GM23338 (cell line): ENCODE results near the gene KIF6. TPM values are rescaled to one million over a fixed set of nuclear protein-coding genes. Genes with fewer than 3 reads are reported as not detected.

Experiments
- ATAC-seq: fragments of 200-7000 bp; cut with Tn5 transposase; 3 replicates; pipeline ENCODE4 v1.9.1; 2020
- DNase-seq: peaks from one replicate; pipeline ENCODE4 v3.0.0-alpha.2; 2015; ENCODE audit warnings: low spot score
- H2AFZ ChIP-seq: fragments of 200-600 bp; sonication (generic); 2 replicates; pipeline ENCODE4 v1.8.0; 2016; ENCODE audit warnings: antibody characterized with exemption, mild to moderate bottlenecking, moderate library complexity
- H3F3A ChIP-seq: fragments of 200-600 bp; sonication (generic); replicated peaks from 2 replicates; pipeline ENCODE4 v1.8.0; 2017; ENCODE audit warnings: antibody characterized with exemption, mixed run types, low read depth
- H3K27ac ChIP-seq: fragments of 200-600 bp; sonication (generic); 2 replicates; pipeline ENCODE4 v1.6.1; 2016; ENCODE audit warnings: low read depth
- H3K27me3 ChIP-seq: fragments of 200-600 bp; sonication (generic); 2 replicates; pipeline ENCODE4 v1.8.0; 2016; ENCODE audit warnings: mild to moderate bottlenecking, mixed run types, moderate library complexity; ENCODE audit not compliant: insufficient read depth
- H3K36me3 ChIP-seq: fragments of 200-600 bp; sonication (generic); 2 replicates; pipeline ENCODE4 v1.8.0; 2016; ENCODE audit warnings: mild to moderate bottlenecking; ENCODE audit not compliant: insufficient read depth
- H3K4me1 ChIP-seq: fragments of 200-600 bp; sonication (generic); 2 replicates; pipeline ENCODE4 v1.8.0; 2016; ENCODE audit warnings: mild to moderate bottlenecking, moderate library complexity; ENCODE audit not compliant: insufficient read depth
- H3K4me2 ChIP-seq: fragments of 200-600 bp; sonication (generic); 2 replicates; pipeline ENCODE4 v1.7.1; 2017; ENCODE audit warnings: mixed run types
- H3K4me3 ChIP-seq: fragments of 200-600 bp; sonication (generic); 2 replicates; pipeline ENCODE4 v1.6.1; 2016; ENCODE audit warnings: mixed run types
- H3K79me2 ChIP-seq: fragments of 200-600 bp; sonication (generic); replicated peaks from 2 replicates; pipeline ENCODE4 v1.8.0; 2017; ENCODE audit warnings: mild to moderate bottlenecking; ENCODE audit not compliant: insufficient read depth
- H3K9me2 ChIP-seq: fragments of 200-600 bp; sonication (generic); 2 replicates; pipeline ENCODE4 v1.8.0; 2017; ENCODE audit not compliant: insufficient read depth
- H4K20me1 ChIP-seq: fragments of 200-600 bp; sonication (generic); replicated peaks from 2 replicates; pipeline ENCODE4 v1.8.0; 2017; ENCODE audit warnings: mild to moderate bottlenecking; ENCODE audit not compliant: insufficient read depth
- H3K27ac Mint-ChIP-seq: 2 replicates; pipeline ENCODE4 v1.8.0; 2020; ENCODE audit warnings: inconsistent platforms, mild to moderate bottlenecking, moderate library complexity, mixed read lengths
- H3K27me3 Mint-ChIP-seq: 3 replicates; pipeline ENCODE4 v1.8.0; 2022; ENCODE audit warnings: low read depth, mild to moderate bottlenecking, moderate library complexity, mixed read lengths, inconsistent platforms; ENCODE audit not compliant: insufficient read depth, poor library complexity
- H3K36me3 Mint-ChIP-seq: 3 replicates; pipeline ENCODE4 v1.8.0; 2021; ENCODE audit warnings: low read depth, mild to moderate bottlenecking, inconsistent platforms, moderate library complexity, mixed read lengths
- H3K4me1 Mint-ChIP-seq: 3 replicates; pipeline ENCODE4 v1.8.0; 2020; ENCODE audit warnings: mild to moderate bottlenecking, inconsistent platforms, mixed read lengths
- H3K4me3 Mint-ChIP-seq: 3 replicates; pipeline ENCODE4 v1.8.0; 2021; ENCODE audit warnings: moderate library complexity, mild to moderate bottlenecking, inconsistent platforms, mixed read lengths
- H3K9me3 Mint-ChIP-seq: 3 replicates; pipeline ENCODE4 v1.8.0; 2020; ENCODE audit warnings: moderate library complexity, mild to moderate bottlenecking, inconsistent platforms, mixed read lengths
- POLR2AphosphoS5 ChIP-seq: IDR thresholded peaks from 2 replicates; pipeline ENCODE4 v1.6.1; 2016; ENCODE audit warnings: antibody characterized with exemption, low read depth
- ZNF331 ChIP-seq: fragments of 250-450 bp; sonication (Bioruptor Pico); IDR thresholded peaks from 2 replicates; pipeline ENCODE4 v1.5.0; 2020; ENCODE audit warnings: low read depth, mild to moderate bottlenecking, moderate library complexity
- polyA plus RNA-seq: library from polyadenylated mRNA; unstranded; fragments of >200 nt; fragmentation: Nextera tagmentation; extraction: Ambion mirVana; gene quantifications from 2 replicates; pipeline ENCODE4 v1.2.1, GENCODE V29; 2016
- total RNA-seq: library from RNA; depleted of rRNA; stranded (reverse); fragments of >200 nt; shearing (Covaris generic); gene quantifications from 2 replicates; pipeline ENCODE4 v1.2.3, GENCODE V29; 2014
- TF ChIP-seq, protein P1 (sequence below): fragments of 250-450 bp; sonication (Bioruptor Pico); IDR thresholded peaks from 2 replicates; pipeline ENCODE4 v1.5.0; 2020; ENCODE audit warnings: mild to moderate bottlenecking, moderate library complexity
- TF ChIP-seq, protein P2 (sequence below), 2 experiments: fragments of 200-600 bp in 1 of 2; sonication (generic) in 1 of 2; conservative IDR thresholded peaks; 2 replicates each; pipeline versions ENCODE4 v1.5.1 to v1.6.1; 2016 to 2017; ENCODE audit warnings: antibody characterized with exemption in 2 of 2, low read depth in 2 of 2, mild to moderate bottlenecking in 2 of 2, moderate library complexity in 1 of 2

The KIF6 gene
- total and polyA plus RNA-seq, 2 experiments from 2014 or later: 0.87 to 1.7 TPM

DNA sequence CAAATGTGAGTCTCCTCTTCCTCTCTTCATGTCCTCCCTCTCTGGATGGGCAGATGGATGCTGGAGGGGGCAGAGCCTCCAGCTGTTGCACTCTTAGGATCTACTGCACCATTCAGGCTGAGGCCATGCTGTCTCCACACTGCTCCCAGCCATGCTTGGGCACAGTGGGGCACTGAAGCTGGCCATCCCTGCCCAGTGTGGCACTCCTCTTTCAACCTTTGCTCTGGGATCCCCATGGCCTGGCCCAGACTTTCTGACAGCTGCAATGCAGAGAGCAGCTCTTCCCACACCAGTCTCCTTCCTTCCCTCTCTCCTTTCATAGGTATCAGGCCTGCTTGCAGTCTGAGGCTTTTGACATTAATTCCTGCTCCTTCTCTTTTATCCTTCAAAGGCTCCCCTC, 420.3 kb downstream of the KIF6 start:
- Histone ChIP-seq H3K27ac (no peak overlapping the region), H3K27me3 (no peaks in the 10 kb centered on the region), H3F3A (no peaks in the 10 kb centered on the region), H2AFZ (no peak overlapping the region), H3K9me2 (no peaks in the 10 kb centered on the region), H3K79me2 (no peaks in the 10 kb centered on the region), H3K4me1 (peaks cover 6% of the 10 kb centered on the region), H3K4me2 (no peak overlapping the region), H3K36me3 (no peaks in the 10 kb centered on the region), H3K4me3 (no peak overlapping the region), H4K20me1 (no peaks in the 10 kb centered on the region)
- DNase-seq: no peak
- H3K27ac Mint-ChIP-seq: no peak overlapping the region
- peaks cover 2% of the 10 kb centered on the region for H3K27me3 Mint-ChIP-seq
- H3K36me3 Mint-ChIP-seq: no peaks in the 10 kb centered on the region
- no peaks in the 10 kb centered on the region; the same call in 2 of the 3 replicates for H3K9me3 Mint-ChIP-seq
- ATAC-seq: no peak
- TF ChIP-seq, protein P1, sequence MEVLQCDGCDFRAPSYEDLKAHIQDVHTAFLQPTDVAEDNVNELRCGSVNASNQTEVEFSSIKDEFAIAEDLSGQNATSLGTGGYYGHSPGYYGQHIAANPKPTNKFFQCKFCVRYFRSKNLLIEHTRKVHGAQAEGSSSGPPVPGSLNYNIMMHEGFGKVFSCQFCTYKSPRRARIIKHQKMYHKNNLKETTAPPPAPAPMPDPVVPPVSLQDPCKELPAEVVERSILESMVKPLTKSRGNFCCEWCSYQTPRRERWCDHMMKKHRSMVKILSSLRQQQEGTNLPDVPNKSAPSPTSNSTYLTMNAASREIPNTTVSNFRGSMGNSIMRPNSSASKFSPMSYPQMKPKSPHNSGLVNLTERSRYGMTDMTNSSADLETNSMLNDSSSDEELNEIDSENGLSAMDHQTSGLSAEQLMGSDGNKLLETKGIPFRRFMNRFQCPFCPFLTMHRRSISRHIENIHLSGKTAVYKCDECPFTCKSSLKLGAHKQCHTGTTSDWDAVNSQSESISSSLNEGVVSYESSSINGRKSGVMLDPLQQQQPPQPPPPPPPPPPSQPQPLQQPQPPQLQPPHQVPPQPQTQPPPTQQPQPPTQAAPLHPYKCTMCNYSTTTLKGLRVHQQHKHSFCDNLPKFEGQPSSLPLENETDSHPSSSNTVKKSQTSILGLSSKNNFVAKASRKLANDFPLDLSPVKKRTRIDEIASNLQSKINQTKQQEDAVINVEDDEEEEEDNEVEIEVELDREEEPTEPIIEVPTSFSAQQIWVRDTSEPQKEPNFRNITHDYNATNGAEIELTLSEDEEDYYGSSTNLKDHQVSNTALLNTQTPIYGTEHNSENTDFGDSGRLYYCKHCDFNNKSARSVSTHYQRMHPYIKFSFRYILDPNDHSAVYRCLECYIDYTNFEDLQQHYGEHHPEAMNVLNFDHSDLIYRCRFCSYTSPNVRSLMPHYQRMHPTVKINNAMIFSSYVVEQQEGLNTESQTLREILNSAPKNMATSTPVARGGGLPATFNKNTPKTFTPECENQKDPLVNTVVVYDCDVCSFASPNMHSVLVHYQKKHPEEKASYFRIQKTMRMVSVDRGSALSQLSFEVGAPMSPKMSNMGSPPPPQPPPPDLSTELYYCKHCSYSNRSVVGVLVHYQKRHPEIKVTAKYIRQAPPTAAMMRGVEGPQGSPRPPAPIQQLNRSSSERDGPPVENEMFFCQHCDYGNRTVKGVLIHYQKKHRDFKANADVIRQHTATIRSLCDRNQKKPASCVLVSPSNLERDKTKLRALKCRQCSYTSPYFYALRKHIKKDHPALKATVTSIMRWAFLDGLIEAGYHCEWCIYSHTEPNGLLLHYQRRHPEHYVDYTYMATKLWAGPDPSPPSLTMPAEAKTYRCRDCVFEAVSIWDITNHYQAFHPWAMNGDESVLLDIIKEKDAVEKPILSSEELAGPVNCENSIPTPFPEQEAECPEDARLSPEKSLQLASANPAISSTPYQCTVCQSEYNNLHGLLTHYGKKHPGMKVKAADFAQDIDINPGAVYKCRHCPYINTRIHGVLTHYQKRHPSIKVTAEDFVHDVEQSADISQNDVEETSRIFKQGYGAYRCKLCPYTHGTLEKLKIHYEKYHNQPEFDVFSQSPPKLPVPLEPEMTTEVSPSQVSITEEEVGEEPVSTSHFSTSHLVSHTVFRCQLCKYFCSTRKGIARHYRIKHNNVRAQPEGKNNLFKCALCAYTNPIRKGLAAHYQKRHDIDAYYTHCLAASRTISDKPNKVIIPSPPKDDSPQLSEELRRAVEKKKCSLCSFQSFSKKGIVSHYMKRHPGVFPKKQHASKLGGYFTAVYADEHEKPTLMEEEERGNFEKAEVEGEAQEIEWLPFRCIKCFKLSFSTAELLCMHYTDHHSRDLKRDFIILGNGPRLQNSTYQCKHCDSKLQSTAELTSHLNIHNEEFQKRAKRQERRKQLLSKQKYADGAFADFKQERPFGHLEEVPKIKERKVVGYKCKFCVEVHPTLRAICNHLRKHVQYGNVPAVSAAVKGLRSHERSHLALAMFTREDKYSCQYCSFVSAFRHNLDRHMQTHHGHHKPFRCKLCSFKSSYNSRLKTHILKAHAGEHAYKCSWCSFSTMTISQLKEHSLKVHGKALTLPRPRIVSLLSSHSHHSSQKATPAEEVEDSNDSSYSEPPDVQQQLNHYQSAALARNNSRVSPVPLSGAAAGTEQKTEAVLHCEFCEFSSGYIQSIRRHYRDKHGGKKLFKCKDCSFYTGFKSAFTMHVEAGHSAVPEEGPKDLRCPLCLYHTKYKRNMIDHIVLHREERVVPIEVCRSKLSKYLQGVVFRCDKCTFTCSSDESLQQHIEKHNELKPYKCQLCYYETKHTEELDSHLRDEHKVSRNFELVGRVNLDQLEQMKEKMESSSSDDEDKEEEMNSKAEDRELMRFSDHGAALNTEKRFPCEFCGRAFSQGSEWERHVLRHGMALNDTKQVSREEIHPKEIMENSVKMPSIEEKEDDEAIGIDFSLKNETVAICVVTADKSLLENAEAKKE (CRISPR knock-in tag): no peak
- no peak overlapping the region; the same call in 2 of the 3 replicates for H3K4me3 Mint-ChIP-seq
- peaks cover 20% of the 10 kb centered on the region for H3K4me1 Mint-ChIP-seq

DNA sequence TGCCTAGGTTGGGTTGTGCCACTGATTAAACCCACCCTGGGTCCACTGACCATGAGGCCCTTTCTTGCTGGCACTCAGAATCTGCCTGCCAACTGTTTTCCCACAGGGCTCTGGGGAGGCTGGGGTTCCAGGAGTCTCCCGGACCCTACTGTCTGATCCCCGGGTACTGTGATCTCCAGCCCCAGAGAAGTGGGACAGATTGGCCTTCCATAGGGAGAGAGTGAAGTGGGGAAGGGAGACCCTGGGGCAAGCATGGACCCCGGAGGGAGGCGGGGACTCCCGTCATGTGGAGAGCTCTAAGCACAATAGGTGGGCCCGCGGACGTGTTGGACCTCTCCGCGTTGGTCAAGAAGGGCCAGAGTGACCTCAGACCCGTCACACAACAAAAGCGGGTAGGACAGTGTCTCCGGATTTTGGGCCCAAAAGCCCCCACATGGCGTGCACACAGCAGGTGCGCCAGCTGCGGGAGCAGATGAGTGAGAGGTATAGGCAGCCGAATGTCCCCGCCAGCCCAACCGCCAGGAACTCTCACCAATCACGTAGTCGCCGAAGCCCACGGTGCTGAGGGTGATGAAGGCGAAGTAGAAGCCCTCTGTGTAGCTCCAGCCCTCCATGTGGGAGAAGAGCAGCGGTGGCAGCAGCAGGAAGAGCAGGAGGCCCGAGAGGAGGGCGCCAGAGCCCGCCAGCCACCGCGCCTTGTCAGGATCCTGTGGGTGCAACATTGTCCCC, 421.6 kb downstream of the KIF6 start:
- Histone ChIP-seq H3K79me2 (no peaks in the 10 kb centered on the region), H3K36me3 (no peaks in the 10 kb centered on the region), H3K9me2 (no peaks in the 10 kb centered on the region), H3K27ac (no peak overlapping the region), H2AFZ (no peak overlapping the region), H3K4me1 (peaks cover 6% of the 10 kb centered on the region), H3K4me3 (no peak overlapping the region), H3K27me3 (no peaks in the 10 kb centered on the region), H3K4me2 (no peak overlapping the region), H3F3A (no peaks in the 10 kb centered on the region), H4K20me1 (no peaks in the 10 kb centered on the region)
- TF ChIP-seq ZNF331 (CRISPR knock-in tag): no peak
- no peak for TF ChIP-seq POLR2AphosphoS5
- TF ChIP-seq, protein P2, sequence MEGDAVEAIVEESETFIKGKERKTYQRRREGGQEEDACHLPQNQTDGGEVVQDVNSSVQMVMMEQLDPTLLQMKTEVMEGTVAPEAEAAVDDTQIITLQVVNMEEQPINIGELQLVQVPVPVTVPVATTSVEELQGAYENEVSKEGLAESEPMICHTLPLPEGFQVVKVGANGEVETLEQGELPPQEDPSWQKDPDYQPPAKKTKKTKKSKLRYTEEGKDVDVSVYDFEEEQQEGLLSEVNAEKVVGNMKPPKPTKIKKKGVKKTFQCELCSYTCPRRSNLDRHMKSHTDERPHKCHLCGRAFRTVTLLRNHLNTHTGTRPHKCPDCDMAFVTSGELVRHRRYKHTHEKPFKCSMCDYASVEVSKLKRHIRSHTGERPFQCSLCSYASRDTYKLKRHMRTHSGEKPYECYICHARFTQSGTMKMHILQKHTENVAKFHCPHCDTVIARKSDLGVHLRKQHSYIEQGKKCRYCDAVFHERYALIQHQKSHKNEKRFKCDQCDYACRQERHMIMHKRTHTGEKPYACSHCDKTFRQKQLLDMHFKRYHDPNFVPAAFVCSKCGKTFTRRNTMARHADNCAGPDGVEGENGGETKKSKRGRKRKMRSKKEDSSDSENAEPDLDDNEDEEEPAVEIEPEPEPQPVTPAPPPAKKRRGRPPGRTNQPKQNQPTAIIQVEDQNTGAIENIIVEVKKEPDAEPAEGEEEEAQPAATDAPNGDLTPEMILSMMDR (conservative IDR thresholded peaks at IDR 0.05; ENCODE audit: low read depth in 2 of 2): peak in 1 of 2 experiments; percentile 4; a peak in 1 of 4 replicates
- H3K4me3 Mint-ChIP-seq: no peak overlapping the region
- H3K9me3 Mint-ChIP-seq: no peaks in the 10 kb centered on the region; the same call in 2 of the 3 replicates
- H3K27me3 Mint-ChIP-seq: no peaks in the 10 kb centered on the region
- ATAC-seq: peak; percentile 5; the same call in 2 of the 3 replicates
- H3K4me1 Mint-ChIP-seq: peaks cover 20% of the 10 kb centered on the region
- H3K36me3 Mint-ChIP-seq: no peaks in the 10 kb centered on the region
- no peak for DNase-seq
- H3K27ac Mint-ChIP-seq: no peak overlapping the region
